ENCODE data around the gene SLC22A23. TPM values are rescaled to one million over a fixed set of nuclear protein-coding genes. Genes with fewer than 3 reads are reported as not detected.

SLC22A23 gene
- polyA plus RNA-seq, 1 donor = 2.4 TPM

DNA sequence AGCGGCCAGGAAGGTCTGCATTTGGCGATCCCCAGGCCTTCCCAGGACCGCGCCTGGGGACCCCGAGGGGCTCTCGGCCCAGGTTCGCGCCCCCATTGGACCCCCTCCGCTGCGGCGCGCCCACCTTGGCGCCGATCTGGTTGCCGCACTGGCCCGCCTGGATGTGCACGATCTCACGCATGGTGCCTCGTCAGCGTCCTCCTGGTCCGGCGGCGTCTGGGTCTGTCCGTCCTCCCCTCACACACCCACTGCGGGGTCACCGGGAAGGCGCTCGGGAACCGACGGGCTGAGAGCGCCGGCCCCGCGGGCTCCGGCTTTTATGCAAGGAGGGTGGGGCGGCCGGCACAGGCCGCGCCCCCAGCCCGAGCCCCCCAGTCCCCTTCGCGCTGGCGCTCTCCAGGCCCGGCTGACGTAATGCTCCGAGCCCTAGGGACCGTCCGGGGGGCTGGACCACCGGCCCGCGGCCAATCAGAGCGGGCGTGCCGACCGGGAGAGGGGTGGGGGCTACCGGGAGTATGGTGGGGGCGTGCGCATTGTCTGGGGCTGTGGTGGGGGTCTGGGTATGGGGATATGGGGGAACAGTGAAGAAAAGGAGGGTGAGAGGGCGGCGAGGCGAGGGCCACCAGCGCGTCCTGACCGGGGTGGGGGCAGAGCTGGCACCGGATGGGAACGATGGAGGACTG is 229.3 kb downstream of the SLC22A23 start, which contains the start of gene TUBB2B:
TUBB2B (minus strand) TSS at position 291 of the 683 bp plus-strand sequence; CDS start at position 181, 110 bp downstream.
- no peak for DNase-seq (ENCODE audit: low read depth)

- no peak for DNase-seq (ENCODE audit: low read depth)
Measured at GRCh38 chr6:3226481-3227362, 230.1 kb downstream of the SLC22A23 start.

DNA sequence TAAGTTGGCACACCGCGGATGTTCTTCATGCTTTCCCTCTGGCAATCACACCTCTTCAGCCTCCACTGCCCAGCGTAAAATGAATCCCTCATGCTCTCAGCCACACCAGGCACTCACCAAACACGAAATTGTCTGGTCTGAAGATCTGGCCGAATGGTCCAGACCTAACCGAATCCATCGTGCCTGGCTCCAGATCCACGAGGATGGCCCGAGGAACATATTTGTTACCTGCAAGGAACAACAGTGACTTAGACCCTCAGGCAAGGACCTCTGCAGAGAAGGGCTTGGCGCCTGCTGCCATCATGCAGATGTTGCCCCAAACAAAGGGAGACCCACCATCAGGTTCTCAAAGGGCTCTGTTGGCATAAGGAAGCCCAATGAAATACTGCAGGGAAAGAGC is 230.8 kb downstream of the SLC22A23 start:
- DNase-seq (ENCODE audit: low read depth) = no peak

DNA sequence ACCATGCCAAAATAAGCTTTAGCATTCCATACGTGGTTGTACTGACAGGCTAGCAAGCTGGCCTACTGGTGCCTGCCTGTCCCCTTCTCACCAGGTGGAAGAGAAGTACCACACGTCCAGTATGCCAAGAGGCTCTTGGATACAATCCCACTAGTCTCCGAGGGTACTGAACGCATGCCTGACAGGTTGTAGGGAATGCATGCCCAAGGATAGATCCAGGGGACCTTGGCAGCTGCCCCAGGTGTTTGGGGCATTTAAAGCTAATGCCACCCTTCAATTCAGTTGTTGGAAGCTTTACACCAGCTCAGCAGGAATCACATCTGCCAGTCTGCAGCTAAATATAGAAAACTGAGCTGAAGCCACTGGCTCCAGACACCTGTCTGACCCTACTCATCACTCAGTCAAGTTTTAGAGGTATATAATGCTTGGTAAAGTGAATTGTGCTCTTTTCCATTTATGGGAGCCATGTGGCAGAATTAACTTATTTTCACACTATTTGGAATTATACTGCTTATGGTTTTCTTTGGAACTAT is 234.3 kb downstream of the SLC22A23 start:
- no peak for DNase-seq (ENCODE audit: low read depth)

DNA sequence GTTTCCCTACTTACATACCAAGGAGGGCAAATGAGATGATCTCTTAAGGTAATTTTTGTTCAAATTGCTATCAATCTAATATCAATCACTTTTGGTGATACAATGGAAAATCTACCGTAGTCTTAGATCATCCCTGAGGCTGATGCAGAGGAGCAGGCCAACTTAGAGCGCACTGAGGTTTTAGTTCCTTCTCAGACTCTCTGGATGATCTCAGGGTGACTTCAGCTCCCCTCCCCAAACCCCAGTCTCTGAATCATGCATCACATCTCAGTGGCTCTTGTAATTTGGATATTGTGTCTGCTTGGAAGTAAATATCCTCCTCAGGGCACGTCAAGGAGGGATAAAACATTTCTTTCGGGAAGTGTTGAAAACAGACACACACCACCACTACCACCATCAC is 235.3 kb downstream of the SLC22A23 start:
- no peak for DNase-seq (ENCODE audit: low read depth)

DNA sequence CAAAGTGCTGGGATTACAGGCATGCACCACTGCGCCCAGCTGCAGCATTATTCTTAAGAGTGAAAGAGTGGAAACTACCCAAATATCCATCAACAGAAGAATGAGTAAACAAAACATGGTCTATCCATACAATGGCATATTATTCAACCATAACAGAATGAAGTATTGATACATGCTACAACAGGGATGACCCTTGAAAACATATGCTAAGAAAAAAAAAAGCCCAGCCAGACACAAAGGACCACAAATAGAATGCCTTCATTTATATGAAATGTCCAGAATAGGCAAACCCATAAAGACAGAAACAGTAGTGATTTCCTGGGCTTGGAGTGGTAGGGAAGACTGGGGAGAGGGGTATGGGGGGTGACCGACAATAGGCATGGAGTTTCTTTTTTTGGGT is 236.5 kb downstream of the SLC22A23 start:
- no peak for DNase-seq (ENCODE audit: low read depth)

Other genes with a start within 250 kb of the SLC22A23 start
- 60.2 TPM for gene TUBB2B, start 229.4 kb downstream of the SLC22A23 start, polyA plus RNA-seq (ENCODE audit: insufficient read length)
- 14.2 TPM for gene PSMG4, start 198.1 kb downstream of the SLC22A23 start, polyA plus RNA-seq (ENCODE audit: insufficient read length)

Data from forelimb muscle (tissue), 1 donor.